Smooth muscle cell (in vitro differentiated cells): ENCODE measurements around the gene TMEM132D. TPM values are rescaled to one million over a fixed set of nuclear protein-coding genes. Genes with fewer than 3 reads are reported as not detected.

Source experiments
- DNase-seq: peaks from one replicate; lab custom pipeline; 2025; ENCODE audit not compliant: unreplicated experiment; lab: John Stamatoyannopoulos, UW
- H2AFZ ChIP-seq: fragments of 200-600 bp; sonication (generic); 2 replicates; pipeline ENCODE4 v1.6.0; 2016; ENCODE audit warnings: antibody characterized with exemption, low read depth, mild to moderate bottlenecking
- H3F3A ChIP-seq: fragments of 200-600 bp; sonication (generic); 2 replicates; pipeline ENCODE4 v1.6.0; 2017; ENCODE audit warnings: antibody characterized with exemption, low read depth
- H3K27ac ChIP-seq: fragments of 200-600 bp; sonication (generic); 2 replicates; pipeline ENCODE4 v1.5.1; 2016; ENCODE audit warnings: low read depth, mild to moderate bottlenecking
- H3K27me3 ChIP-seq: fragments of 200-600 bp; sonication (generic); 2 replicates; pipeline ENCODE4 v1.6.1; 2016; ENCODE audit warnings: low read depth, mild to moderate bottlenecking
- H3K36me3 ChIP-seq: fragments of 200-600 bp; sonication (generic); 2 replicates; pipeline ENCODE4 v1.5.1; 2016; ENCODE audit warnings: low read depth
- H3K4me1 ChIP-seq: fragments of 200-600 bp; sonication (generic); 2 replicates; pipeline ENCODE4 v1.5.1; 2016; ENCODE audit warnings: low read depth
- H3K4me2 ChIP-seq: fragments of 200-600 bp; sonication (generic); 2 replicates; pipeline ENCODE4 v1.6.0; 2016; ENCODE audit warnings: mild to moderate bottlenecking
- H3K4me3 ChIP-seq: fragments of 200-600 bp; sonication (generic); 2 replicates; pipeline ENCODE4 v1.5.1; 2016; ENCODE audit warnings: mild to moderate bottlenecking
- H3K79me2 ChIP-seq: fragments of 200-600 bp; sonication (generic); 2 replicates; pipeline ENCODE4 v1.6.0; 2016; ENCODE audit warnings: low read depth, mild to moderate bottlenecking
- H3K9ac ChIP-seq: fragments of 200-600 bp; sonication (generic); 2 replicates; pipeline ENCODE4 v1.6.0; 2016; ENCODE audit warnings: low read depth
- H3K9me3 ChIP-seq: fragments of 200-600 bp; sonication (generic); replicated peaks from 2 replicates; pipeline ENCODE4 v1.5.1; 2016; ENCODE audit warnings: low read depth
- H4K20me1 ChIP-seq: fragments of 200-600 bp; sonication (generic); 2 replicates; pipeline ENCODE4 v1.6.0; 2016; ENCODE audit warnings: low read depth
- WGBS: methylation state at CpG from one replicate; pipeline ENCODE4 v1.1.7; 2016; ENCODE audit warnings: low lambda C conversion rate; 5-methylcytosine and 5-hydroxymethylcytosine counted together
- polyA plus RNA-seq: library from polyadenylated mRNA; unstranded; fragments of >200 nt; fragmentation: Nextera tagmentation; extraction: Ambion mirVana; gene quantifications from 2 replicates; pipeline ENCODE4 v1.2.1, GENCODE V29; 2016
- total RNA-seq: library from RNA; depleted of rRNA; stranded (reverse); fragments of >200 nt; gene quantifications from 2 replicates; pipeline ENCODE4 v1.2.3, GENCODE V29; 2014
- TF ChIP-seq, protein P1 (sequence below): fragments of 200-600 bp; sonication (generic); IDR thresholded peaks from 2 replicates; pipeline ENCODE4 v1.5.1; 2017; ENCODE audit warnings: borderline replicate concordance, mild to moderate bottlenecking, antibody characterized with exemption; ENCODE audit not compliant: insufficient read depth, poor library complexity, severe bottlenecking

The TMEM132D gene
- total and polyA plus RNA-seq, 2 experiments from 2014 or later, result not detected

DNA sequence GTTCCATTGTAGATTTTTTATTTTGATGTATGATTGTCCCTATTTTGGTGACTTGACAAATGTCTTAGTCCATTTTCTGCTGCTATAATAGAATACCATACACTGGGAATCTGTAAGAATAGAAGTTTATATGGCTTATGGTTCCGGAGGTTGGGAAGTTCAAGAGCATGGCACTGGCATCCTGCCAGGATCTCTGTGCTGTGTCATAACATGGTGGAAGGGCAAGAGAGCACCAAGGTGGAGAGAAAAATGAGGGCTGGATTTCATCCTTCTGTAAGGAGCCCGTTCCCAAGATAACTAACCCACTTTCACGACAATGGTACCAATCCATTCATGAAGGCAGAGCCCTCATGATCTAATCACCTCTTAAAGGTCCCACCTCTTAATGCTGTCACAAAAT lies 176.7 kb downstream of the TMEM132D start:
- H3K4me2 ChIP-seq, result no peak overlapping the region
- no peak overlapping the region for H2AFZ ChIP-seq
- 90% methylated on average over 3 of the region's 3 CpGs for WGBS
- no peak overlapping the region for H3K4me3 ChIP-seq
- H3K36me3 ChIP-seq, result no peaks in the 10 kb centered on the region
- H3K79me2 ChIP-seq, result no peaks in the 10 kb centered on the region
- no peaks in the 10 kb centered on the region for H3F3A ChIP-seq
- H3K27me3 ChIP-seq, result no peaks in the 10 kb centered on the region
- TF ChIP-seq, protein P1, sequence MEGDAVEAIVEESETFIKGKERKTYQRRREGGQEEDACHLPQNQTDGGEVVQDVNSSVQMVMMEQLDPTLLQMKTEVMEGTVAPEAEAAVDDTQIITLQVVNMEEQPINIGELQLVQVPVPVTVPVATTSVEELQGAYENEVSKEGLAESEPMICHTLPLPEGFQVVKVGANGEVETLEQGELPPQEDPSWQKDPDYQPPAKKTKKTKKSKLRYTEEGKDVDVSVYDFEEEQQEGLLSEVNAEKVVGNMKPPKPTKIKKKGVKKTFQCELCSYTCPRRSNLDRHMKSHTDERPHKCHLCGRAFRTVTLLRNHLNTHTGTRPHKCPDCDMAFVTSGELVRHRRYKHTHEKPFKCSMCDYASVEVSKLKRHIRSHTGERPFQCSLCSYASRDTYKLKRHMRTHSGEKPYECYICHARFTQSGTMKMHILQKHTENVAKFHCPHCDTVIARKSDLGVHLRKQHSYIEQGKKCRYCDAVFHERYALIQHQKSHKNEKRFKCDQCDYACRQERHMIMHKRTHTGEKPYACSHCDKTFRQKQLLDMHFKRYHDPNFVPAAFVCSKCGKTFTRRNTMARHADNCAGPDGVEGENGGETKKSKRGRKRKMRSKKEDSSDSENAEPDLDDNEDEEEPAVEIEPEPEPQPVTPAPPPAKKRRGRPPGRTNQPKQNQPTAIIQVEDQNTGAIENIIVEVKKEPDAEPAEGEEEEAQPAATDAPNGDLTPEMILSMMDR, result no peak
- no peak overlapping the region for H3K9ac ChIP-seq
- H3K4me1 ChIP-seq, result no peaks in the 10 kb centered on the region
- no peak for DNase-seq
- no peaks in the 10 kb centered on the region for H3K9me3 ChIP-seq
- no peaks in the 10 kb centered on the region for H4K20me1 ChIP-seq
- H3K27ac ChIP-seq, result no peak overlapping the region

DNA sequence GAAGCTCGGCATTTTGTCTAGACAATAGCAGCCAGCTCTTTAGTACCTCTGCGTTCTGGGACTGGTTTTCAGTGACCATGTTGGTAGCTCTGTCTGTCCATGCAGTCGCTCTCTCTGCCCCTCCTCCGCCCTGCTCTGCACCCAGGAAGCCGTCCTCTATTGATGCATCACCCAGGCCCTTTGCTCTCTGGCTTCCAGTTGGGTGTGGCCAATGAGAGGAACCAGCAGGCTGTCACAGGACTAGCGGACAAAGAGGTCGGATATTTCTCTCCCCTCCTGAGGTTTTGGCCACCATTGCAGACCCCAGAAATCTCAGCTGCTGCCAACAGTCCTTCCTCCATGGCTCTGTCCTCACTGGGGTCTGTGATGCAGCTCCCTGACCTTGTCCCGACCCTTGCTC lies 180.6 kb downstream of the TMEM132D start:
- TF ChIP-seq, protein P1, result no peak
- Histone ChIP-seq H3K4me1 (no peaks in the 10 kb centered on the region), H4K20me1 (no peaks in the 10 kb centered on the region), H3K79me2 (no peaks in the 10 kb centered on the region), H3K27ac (no peak overlapping the region), H3K4me2 (no peak overlapping the region), H3K27me3 (no peaks in the 10 kb centered on the region), H2AFZ (no peak overlapping the region), H3K4me3 (no peak overlapping the region), H3K9ac (no peak overlapping the region), H3F3A (no peaks in the 10 kb centered on the region), H3K36me3 (no peaks in the 10 kb centered on the region), H3K9me3 (no peaks in the 10 kb centered on the region)
- WGBS, result 89% methylated on average over 8 of the region's 8 CpGs
- no peak for DNase-seq

DNA sequence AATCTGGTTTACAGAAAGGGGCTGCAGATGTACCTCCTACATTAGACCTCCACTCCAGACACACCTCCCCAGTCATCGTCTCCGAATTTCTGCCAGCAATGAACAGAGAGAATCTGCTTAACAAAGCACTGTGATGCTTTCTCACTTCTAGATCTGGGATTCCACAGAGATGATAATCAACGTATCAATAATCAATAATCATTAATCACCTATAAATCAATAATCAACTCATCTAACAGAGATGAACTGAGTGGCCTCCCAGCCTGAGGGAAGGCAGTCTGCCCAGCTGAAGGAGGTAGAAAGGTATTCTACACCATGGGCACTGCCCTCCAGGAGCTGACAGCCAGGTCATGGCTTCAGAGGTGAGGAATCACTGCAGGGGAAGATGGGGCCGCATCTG lies 183.2 kb downstream of the TMEM132D start:
- Histone ChIP-seq H3K36me3 (no peaks in the 10 kb centered on the region), H3K9ac (no peak overlapping the region), H3K79me2 (no peaks in the 10 kb centered on the region), H4K20me1 (no peaks in the 10 kb centered on the region), H3F3A (no peaks in the 10 kb centered on the region), H2AFZ (no peak overlapping the region), H3K27me3 (no peaks in the 10 kb centered on the region), H3K27ac (no peak overlapping the region), H3K4me2 (no peak overlapping the region), H3K4me3 (no peak overlapping the region), H3K9me3 (no peaks in the 10 kb centered on the region), H3K4me1 (no peaks in the 10 kb centered on the region)
- TF ChIP-seq, protein P1, result no peak
- no peak for DNase-seq
- 74% methylated on average over 4 of the region's 4 CpGs for WGBS

DNA sequence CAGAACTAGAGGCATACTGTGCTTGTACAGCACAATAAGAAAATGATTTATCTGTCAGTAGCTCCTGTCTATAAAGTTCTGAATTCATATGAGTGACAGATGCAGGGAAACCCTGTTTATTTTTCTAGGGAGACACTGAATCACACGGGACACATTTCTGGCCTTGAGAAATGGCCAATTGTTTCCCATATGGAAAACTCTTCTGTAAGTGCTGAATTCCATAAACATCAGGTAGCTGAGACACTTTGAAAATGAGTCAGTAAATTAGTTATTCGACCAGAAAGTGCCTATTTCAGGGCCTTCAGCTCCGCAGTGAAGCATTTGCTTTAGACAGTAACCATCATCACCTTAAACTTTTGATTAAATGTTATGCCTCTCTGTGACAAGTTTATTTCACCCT lies 184.4 kb downstream of the TMEM132D start:
- TF ChIP-seq, protein P1, result no peak
- Histone ChIP-seq H3F3A (no peaks in the 10 kb centered on the region), H3K9ac (no peak overlapping the region), H3K4me2 (no peak overlapping the region), H2AFZ (no peak overlapping the region), H3K36me3 (no peaks in the 10 kb centered on the region), H4K20me1 (no peaks in the 10 kb centered on the region), H3K4me1 (no peaks in the 10 kb centered on the region), H3K27ac (no peak overlapping the region), H3K27me3 (no peaks in the 10 kb centered on the region), H3K9me3 (no peaks in the 10 kb centered on the region), H3K79me2 (no peaks in the 10 kb centered on the region), H3K4me3 (no peak overlapping the region)
- 44% methylated on average over 3 of the region's 3 CpGs for WGBS
- DNase-seq, result no peak
